HG02642 (cell line): Measurements from ENCODE around the gene HNRNPD.
A peak's percentile ranks its signal among the peaks of the same experiment; 100 is the strongest.
"Not testable (repeated sequence)": the region's sequence is repeated elsewhere in the genome, so short reads cannot be mapped to it uniquely, and the experiment has no call there.

Experiments used
- ATAC-seq: cut with Tn5 transposase; IDR thresholded peaks from one replicate; pipeline ENCODE4 v1.9.1; 2021; ENCODE audit warnings: mild to moderate bottlenecking; ENCODE audit not compliant: unreplicated experiment, poor library complexity

The HNRNPD gene

GRCh38 chr4:82373486-82373815, 340 bp downstream of the HNRNPD start:
- ATAC-seq, result peak; percentile 27

GRCh38 chr4:82372517-82373485, 990 bp downstream of the HNRNPD start:
- peak; percentile 21 for ATAC-seq

DNA sequence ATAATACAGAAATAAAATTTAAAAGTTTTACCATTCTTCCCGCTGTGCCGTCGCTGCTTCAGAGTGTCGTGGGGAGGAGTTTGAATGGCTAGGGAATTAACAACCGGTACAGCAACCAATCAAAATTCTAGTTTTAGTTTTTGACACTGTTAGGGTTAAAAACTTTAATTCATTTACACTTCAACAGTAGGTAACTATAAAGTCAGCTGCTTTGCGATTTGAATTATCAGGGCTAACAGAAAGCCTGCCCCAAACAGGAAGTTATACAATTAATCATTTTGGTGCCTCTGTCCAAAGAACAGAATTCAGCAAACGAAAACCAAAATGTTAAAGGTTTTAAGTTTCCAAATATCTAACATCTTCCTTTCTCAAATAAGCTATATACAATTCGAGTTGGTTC, 2.3 kb downstream of the HNRNPD start:
- no peak for ATAC-seq

GRCh38 chr4:82367438-82368097, 6.2 kb downstream of the HNRNPD start:
- no peak for ATAC-seq

DNA sequence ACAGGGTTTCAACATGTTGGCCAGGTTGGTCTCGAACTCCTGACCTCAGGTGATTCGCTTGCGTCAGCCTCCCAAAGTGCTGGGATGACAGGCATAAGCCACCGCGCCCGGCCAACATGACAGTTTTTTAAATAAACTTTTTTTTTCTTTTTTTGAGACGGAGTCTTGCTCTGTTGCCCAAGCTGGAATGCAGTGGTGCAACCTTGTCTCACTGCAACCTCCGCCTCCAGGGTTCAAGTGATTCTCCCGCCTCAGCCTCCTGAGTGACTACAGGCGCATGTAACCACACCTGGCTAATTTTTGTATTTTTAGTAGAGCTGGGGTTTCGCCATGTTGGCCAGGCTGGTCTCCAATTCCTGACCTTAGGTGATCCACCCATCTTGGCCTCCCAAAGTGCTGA, 7.4 kb downstream of the HNRNPD start:
- ATAC-seq, result not testable (repeated sequence)

DNA sequence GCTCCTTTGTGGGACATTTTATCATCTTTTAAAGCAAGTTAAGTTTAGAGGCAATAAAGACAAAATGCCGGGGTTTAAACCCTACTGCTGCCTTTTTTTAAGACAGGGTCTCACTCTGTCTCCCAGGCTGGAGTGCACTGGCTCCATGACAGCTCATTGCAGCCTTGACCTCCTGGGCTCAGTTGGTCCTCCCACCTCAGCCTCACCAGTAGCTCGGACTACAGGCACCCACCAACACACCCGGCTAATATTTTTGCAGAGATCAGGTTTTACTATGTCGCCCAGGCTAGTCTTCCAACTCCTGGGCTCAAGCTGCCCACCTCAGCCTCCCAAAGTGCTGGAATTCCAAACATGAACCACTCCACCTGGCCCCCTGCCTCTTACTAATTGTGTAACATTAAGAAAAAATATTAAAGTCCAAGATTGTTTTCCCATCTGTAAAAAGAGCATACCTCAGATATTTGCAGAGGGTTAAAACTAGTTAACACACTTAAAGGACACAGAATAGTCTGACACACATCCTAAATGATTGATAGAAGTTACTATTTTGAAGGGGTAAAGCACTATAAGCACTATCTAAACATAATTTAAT, 9.8 kb downstream of the HNRNPD start:
- no peak for ATAC-seq

DNA sequence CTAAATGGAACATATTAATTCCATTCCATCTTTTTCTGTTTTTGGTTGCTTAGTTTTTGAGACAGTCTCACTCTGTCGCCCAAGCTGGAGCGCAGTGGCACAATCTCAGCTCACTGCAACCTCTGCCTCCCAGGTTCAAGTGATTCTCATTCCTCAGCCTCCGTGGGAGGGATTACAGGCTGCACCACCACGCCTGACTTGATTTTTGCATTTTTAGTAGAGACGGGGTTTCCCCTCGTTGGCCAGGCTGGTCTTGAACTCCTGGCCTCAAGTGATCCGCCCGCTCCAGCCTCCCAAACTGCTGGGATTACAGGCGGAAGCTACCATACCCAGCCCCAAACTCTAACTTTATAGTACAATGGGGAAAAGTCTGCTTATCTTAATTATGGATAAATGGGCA, 11.2 kb downstream of the HNRNPD start:
- ATAC-seq, result peak; percentile 50

- no peak for ATAC-seq
Observed at GRCh38 chr4:82360298-82361177, 13.3 kb downstream of the HNRNPD start.

DNA sequence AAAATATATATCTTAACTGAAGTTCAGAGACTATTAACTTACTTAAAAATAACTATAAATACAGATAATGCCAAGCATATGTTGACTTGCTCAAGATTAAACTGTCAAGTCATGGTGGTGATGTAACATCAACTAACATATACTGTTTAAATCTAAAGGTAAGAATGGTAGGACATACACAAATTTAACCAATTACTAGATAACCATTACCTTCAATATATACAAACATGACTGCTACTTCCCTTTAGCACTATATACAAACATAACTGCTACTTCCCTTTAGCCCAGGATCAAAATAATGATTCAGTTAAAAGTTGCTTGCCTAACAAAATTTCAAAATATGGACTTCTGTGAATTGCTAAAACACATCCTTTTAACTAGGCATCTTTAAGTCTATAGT, 14.9 kb downstream of the HNRNPD start:
- no peak for ATAC-seq

GRCh38 chr4:82357640-82358039, 16.2 kb downstream of the HNRNPD start:
- ATAC-seq, result no peak

GRCh38 chr4:82354788-82355187, 19.0 kb downstream of the HNRNPD start:
- ATAC-seq, result no peak

DNA sequence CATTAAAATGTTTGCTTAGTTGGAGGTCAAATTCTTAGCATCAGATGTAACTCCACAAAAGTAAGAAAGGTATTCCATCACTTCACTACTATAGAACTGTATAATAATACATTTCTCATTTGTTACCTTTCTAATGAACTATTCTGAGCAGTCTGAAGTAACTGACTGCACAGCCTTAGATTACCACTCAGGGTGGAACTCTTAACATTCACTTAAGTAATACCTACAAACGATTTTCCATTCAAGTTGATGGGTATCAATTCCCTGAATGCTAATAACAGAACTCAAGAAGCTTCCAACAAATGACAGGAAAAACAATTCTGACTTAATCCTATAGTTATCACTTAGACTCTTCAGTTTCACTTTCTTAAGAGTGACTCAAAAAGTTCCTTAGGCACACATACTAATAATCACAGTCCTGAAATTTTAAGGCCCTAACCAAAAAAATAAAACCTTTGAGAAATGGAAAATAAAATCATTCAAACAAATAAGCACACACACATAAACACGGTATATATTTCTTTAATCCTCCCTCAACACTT, 20.9 kb downstream of the HNRNPD start:
- no peak for ATAC-seq

DNA sequence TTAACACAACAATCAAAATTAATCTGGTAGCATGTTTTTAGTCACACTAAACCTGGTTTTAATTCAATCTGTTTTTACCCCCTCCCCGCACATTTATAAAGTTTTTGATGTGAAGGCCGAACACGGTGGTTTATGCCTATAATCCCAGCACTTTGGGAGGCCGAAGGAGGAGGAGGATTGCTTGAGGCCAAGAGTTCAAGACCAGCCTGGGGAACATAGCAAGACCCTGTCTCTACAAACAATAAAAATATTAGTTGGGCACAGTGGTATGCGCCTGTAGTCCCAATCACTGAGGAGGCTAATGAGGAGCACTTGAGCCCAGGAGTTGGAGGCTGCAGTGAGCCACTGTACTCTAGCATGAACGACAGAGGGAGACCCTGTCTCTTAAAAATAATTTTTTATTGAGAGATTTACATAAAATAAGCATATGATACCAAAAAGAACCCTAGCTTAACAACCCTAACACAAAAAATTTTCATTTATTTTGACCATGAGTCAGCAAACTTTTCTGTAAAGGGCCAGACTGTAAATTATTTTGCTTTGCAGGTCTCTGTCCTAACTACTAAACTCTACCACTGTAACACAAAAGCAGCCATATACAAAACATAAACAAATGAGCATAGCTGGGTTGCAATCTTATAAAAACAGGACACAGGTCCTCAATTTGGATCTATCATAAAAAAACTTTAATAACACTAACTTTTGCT, 21.5 kb downstream of the HNRNPD start:
- ATAC-seq, result no peak

DNA sequence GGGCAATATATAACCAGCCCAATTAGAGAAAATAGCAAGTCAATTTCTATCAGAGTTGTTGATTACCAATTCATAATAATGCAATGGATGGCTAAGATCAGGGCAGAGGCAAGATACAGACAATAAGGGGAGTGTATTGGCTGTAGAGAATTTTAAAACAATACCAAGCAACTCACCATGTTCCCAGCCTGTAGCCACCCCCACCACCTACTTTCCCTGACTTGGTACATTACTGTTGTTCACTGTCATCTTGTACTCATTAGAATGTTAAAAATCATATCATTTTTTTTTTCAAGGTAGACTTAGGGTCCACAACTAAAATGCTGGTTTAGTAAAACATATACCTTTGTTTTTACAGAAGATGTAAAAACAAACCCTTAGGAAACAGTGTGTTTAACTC, 27.7 kb downstream of the HNRNPD start:
- no peak for ATAC-seq

DNA sequence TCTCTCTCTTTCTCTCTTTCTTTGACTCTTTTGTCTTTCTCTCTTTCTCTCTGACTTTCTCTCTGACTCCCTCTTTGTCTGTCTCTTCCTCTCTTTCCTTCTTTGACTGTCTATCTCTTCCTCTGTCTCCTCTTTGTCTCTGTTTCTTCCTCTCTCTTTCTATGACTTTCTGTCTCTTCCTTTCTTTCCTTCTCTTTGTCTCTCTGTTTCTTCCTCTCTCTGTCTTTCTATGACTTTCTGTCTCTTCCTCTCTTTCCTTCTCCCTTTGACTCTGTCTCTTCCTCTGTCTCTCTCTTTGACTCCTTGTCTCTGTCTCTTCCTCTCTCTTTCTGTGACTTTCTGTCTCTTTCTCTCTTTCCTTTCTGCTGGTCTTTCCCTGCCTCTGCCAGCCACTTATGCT, 38.7 kb downstream of the HNRNPD start:
- no peak for ATAC-seq

DNA sequence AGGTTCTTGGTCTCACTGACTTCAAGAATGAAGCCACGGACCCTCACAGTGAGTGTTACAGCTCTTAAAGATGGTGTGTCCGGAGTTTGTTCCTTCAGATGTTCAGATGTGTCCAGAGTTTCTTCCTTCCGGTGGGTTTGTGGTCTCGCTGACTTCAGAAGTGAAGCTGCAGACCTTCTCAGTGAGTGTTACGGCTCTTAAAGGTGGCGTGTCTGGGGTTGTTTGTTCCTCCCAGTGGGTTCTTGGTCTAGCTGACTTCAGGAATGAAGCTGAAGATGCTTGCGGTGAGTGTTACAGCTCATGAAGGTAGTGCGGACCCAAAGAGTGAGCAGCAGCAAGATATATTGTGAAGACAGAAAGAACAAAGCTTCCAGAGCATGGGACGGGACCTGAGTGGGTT, 40.1 kb downstream of the HNRNPD start:
- not testable (repeated sequence) for ATAC-seq

DNA sequence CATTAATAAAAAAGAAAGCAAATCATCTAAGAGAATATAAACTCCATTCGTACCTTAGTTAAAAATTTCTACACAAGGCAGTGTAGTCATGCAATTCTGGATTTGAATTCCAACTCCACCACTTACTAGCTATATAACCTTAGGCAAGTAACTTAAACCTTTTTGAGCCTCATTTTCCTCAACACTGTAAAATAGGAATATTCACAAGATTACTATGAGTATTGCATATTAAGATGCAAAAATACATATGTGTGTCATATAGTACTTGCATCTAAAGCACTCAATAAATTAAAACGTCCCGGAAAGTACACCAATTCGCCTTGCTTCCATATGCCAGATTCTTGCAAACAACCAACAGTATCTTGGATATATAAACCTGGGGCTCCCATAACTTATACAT, 42.0 kb downstream of the HNRNPD start:
- ATAC-seq, result no peak

DNA sequence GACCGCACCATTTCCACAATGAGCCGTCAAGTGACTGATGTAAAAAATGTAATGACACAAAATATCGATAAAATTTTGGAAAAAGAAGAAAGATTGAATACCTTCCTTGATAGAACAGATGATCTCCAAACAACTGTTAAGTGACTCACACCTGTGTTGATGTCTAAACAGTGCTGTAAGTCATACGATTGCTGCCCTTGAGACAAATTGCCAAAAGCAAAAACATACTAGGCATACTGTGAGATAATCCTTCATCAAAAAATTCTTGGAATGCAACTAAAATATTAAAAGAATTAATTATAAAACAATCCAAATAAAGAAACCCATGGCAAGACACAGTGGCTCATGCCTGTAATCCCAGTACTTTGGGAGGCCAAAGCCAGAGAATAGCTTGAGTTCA, 53.4 kb downstream of the HNRNPD start:
- ATAC-seq, result no peak

GRCh38 chr4:82303063-82303462, 70.7 kb downstream of the HNRNPD start:
- ATAC-seq, result not testable (repeated sequence)
